ENCODE data around the gene B3GLCT.

Gene B3GLCT

DNA sequence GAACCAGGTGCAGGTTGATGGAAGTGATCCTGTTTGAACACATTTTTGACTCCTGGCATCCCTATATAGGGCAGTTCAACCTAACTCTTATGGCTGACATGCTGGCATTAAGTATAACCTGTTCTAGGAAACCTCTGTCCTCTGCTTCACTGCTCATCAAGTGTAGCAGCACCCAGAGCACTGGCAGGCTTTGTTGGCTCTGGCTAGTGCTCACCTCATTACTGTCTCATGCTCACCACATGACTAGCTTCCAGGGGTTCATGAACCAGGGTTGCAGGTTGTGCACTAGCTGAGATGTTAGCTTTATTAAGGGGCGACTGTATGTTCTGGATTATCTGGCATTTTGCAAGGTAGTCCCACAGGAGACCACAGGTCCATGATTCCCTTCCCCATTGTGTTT is 63.6 kb downstream of the B3GLCT start:
- TF ChIP-seq, protein P1, sequence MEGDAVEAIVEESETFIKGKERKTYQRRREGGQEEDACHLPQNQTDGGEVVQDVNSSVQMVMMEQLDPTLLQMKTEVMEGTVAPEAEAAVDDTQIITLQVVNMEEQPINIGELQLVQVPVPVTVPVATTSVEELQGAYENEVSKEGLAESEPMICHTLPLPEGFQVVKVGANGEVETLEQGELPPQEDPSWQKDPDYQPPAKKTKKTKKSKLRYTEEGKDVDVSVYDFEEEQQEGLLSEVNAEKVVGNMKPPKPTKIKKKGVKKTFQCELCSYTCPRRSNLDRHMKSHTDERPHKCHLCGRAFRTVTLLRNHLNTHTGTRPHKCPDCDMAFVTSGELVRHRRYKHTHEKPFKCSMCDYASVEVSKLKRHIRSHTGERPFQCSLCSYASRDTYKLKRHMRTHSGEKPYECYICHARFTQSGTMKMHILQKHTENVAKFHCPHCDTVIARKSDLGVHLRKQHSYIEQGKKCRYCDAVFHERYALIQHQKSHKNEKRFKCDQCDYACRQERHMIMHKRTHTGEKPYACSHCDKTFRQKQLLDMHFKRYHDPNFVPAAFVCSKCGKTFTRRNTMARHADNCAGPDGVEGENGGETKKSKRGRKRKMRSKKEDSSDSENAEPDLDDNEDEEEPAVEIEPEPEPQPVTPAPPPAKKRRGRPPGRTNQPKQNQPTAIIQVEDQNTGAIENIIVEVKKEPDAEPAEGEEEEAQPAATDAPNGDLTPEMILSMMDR (IDR thresholded peaks at IDR 0.05; ENCODE audit: control insufficient read depth, insufficient read depth, low read depth, low read length, missing control alignments) = no peak
- DNase-seq (ENCODE audit: low read depth) = no peak
- no peak overlapping the region for H3K4me3 ChIP-seq (ENCODE audit: control insufficient read depth, low read depth, low read length)

DNA sequence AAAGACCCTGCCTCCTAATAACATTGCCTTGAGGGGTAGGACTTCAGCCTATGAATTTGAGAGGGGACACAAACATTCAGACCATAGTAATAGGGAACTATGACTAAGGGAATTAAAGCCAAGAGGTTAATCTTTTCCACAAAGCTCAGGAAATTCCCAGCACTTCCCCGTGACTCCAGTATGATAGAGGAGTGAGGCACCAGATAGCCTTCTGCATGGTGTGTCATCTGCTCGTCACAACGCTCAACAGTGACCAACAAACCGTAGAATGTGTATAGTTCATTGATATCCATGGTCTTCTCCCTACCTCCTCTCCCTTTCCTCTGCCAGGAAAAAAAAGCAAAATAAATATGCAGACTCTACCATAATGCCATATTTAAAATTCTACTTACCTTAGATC is 64.4 kb downstream of the B3GLCT start:
- H3K4me3 ChIP-seq (ENCODE audit: control insufficient read depth, low read depth, low read length) = no peak overlapping the region
- TF ChIP-seq, protein P1 (IDR thresholded peaks at IDR 0.05; ENCODE audit: control insufficient read depth, insufficient read depth, low read depth, low read length, missing control alignments) = no peak
- no peak for DNase-seq (ENCODE audit: low read depth)

DNA sequence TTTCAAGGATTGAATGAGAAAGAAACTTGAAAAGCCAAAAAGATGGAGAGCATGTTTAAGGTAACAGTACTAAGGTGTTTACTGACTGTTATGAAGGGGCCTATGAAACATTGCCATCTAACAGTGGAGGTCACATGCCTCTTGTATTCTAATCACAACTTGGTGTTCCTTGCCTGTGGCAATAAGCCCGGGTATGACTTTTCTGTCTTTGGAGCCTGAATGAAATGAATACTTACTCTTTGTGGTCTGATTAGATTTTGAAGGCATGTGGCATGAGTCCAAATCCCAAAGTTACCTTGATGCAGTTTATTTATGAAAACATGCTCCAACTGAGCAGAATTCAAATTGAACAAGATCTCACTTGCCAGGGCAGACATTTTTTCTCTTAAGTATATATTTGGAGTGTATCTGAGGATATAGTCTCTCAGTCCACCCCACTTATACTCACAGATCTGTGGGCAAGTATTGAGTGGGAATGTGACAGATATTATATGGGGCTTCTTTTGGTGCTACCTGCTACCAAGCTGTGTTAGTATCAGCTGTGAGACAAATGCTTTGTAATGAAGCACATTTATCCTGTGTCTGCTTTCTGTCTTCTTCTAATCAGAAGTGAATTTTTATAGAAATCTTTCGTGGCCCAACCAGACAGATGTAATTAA is 67.5 kb downstream of the B3GLCT start:
- TF ChIP-seq, protein P1 (IDR thresholded peaks at IDR 0.05; ENCODE audit: control insufficient read depth, insufficient read depth, low read depth, low read length, missing control alignments) = no peak
- DNase-seq (ENCODE audit: low read depth) = no peak
- H3K4me3 ChIP-seq (ENCODE audit: control insufficient read depth, low read depth, low read length) = no peak overlapping the region

DNA sequence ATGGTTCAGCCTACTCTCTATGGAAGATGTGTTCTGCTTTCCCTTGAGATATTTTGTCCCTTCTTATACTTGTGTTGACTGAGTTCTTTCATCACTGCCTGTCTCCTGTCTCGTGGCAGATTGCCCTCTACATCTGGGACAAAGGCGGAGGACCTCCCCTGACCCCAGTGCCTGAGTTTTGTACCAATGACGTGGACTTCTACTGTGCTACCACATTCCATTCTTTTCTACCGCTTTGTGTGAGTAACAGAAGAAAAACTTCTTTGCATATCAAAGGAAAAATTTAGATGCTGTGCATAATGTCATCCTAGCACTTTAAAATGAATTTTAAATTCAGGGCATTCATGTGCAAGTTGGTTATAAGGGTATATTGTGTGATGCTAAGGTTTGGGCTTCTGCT is 74.6 kb downstream of the B3GLCT start:
- no peak overlapping the region for H3K4me3 ChIP-seq (ENCODE audit: control insufficient read depth, low read depth, low read length)
- DNase-seq (ENCODE audit: low read depth) = no peak
- TF ChIP-seq, protein P1 (IDR thresholded peaks at IDR 0.05; ENCODE audit: control insufficient read depth, insufficient read depth, low read depth, low read length, missing control alignments) = no peak

DNA sequence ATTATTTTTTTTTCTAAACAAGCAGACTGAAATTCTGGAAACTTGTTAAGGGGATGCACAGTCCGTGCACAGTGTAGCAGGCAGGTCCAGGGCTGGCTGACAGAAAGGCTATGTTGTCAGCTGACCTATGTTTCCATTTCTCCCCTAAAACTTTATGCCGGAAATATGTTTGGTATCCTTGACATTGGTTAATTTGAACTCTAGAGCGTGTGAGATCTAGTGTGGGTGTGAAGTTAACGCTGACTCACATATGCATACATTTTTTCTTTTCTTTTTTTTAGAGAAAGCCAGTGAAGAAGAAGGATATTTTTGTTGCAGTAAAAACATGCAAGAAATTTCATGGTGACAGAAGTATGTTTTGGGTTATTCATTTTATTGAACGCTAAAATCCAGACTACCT is 76.6 kb downstream of the B3GLCT start:
- TF ChIP-seq, protein P1 (IDR thresholded peaks at IDR 0.05; ENCODE audit: control insufficient read depth, insufficient read depth, low read depth, low read length, missing control alignments) = no peak
- no peak overlapping the region for H3K4me3 ChIP-seq (ENCODE audit: control insufficient read depth, low read depth, low read length)
- no peak for DNase-seq (ENCODE audit: low read depth)

DNA sequence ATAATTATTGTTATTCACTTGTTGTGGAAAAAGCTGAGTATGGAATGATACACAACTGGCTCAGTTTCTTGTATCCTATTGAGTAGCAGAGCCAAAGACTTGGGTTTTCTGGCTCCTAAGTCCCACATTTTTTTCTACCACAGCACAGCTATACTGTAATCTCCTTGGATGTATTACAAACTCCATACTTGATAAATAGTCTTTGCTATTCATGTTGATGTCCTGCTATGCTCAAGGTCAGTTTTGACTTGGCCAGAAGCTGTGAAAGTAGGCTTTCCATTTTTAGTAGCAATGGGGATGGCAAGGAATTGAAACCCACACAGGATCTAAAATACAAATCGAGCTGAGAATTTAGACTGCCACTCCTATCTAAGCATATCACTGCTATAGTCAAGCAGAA is 79.1 kb downstream of the B3GLCT start:
- TF ChIP-seq, protein P1 (IDR thresholded peaks at IDR 0.05; ENCODE audit: control insufficient read depth, insufficient read depth, low read depth, low read length, missing control alignments) = no peak
- no peak for DNase-seq (ENCODE audit: low read depth)
- H3K4me3 ChIP-seq (ENCODE audit: control insufficient read depth, low read depth, low read length) = no peak overlapping the region

All from AG09309 (cell line).